GM19438 (cell line): Measurements from ENCODE around the gene ITGA1.
"Not testable (repeated sequence)": the region's sequence is repeated elsewhere in the genome, so short reads cannot be mapped to it uniquely, and the experiment has no call there.

Source experiments
- ATAC-seq: cut with Tn5 transposase; IDR thresholded peaks from one replicate; pipeline ENCODE4 v1.9.1; 2021; ENCODE audit warnings: low read depth; ENCODE audit not compliant: unreplicated experiment

ITGA1 gene

GRCh38 chr5:52824827-52825226, 37.1 kb downstream of the ITGA1 start:
- no peak for ATAC-seq

- peak; percentile 75 for ATAC-seq
These were observed 38.1 kb downstream of the ITGA1 start for GRCh38 chr5:52825826-52826225.

- no peak for ATAC-seq
These were observed 40.1 kb downstream of the ITGA1 start for GRCh38 chr5:52827815-52828214.

- ATAC-seq, result no peak
These were observed 41.9 kb downstream of the ITGA1 start for GRCh38 chr5:52829664-52830063.

- ATAC-seq, result no peak
These were observed 42.9 kb downstream of the ITGA1 start for GRCh38 chr5:52830650-52831049.

- ATAC-seq, result no peak
These were observed 44.2 kb downstream of the ITGA1 start for GRCh38 chr5:52831786-52832511.

- no peak for ATAC-seq
These were observed 46.6 kb downstream of the ITGA1 start for GRCh38 chr5:52834320-52834719.

GRCh38 chr5:52837068-52837467, 49.4 kb downstream of the ITGA1 start:
- no peak for ATAC-seq

- no peak for ATAC-seq
These were observed 49.9 kb downstream of the ITGA1 start for GRCh38 chr5:52837591-52838001.

- no peak for ATAC-seq
These were observed 50.8 kb downstream of the ITGA1 start for GRCh38 chr5:52838326-52839015.

- ATAC-seq, result no peak
These were observed 51.6 kb downstream of the ITGA1 start for GRCh38 chr5:52839285-52839684.

GRCh38 chr5:52840277-52841050, 52.7 kb downstream of the ITGA1 start:
- ATAC-seq, result no peak

GRCh38 chr5:52841114-52841513, 53.4 kb downstream of the ITGA1 start:
- ATAC-seq, result no peak

- ATAC-seq, result no peak
These were observed 54.4 kb downstream of the ITGA1 start for GRCh38 chr5:52842111-52842510.

GRCh38 chr5:52844885-52845284, 57.2 kb downstream of the ITGA1 start:
- no peak for ATAC-seq

- ATAC-seq, result no peak
These were observed 58.6 kb downstream of the ITGA1 start for GRCh38 chr5:52846182-52846842.

GRCh38 chr5:52848688-52849087, 61.0 kb downstream of the ITGA1 start:
- ATAC-seq, result not testable (repeated sequence)

GRCh38 chr5:52849544-52849943, 61.8 kb downstream of the ITGA1 start:
- no peak for ATAC-seq

GRCh38 chr5:52853650-52854049, 65.9 kb downstream of the ITGA1 start:
- no peak for ATAC-seq

- ATAC-seq, result no peak
These were observed 66.6 kb downstream of the ITGA1 start for GRCh38 chr5:52854301-52854700.

- no peak for ATAC-seq
These were observed 67.2 kb downstream of the ITGA1 start for GRCh38 chr5:52854949-52855348.
